DND-41 (cell line): ENCODE data around the gene RAPGEF1.

Experiments
- ATAC-seq: fragments of 200-7000 bp; cut with Tn5 transposase; 3 replicates; pipeline ENCODE4 v1.9.1; 2021; ENCODE audit warnings: low read depth; ENCODE audit not compliant: insufficient read depth
- DNase-seq: peaks from one replicate; pipeline ENCODE4 v3.0.0-alpha.2; 2020
- H2AFZ ChIP-seq: 2 replicates; pipeline ENCODE4 v1.6.0; 2012; ENCODE audit warnings: low read depth, low read length
- H3K27ac ChIP-seq: 2 replicates; pipeline ENCODE4 v1.5.1; 2012; ENCODE audit warnings: low read length, inconsistent platforms
- H3K27me3 ChIP-seq: fragments of 200-600 bp; sonication (generic); 2 replicates; pipeline ENCODE4 v1.6.0; 2012; ENCODE audit warnings: low read length, mild to moderate bottlenecking, inconsistent platforms; ENCODE audit not compliant: insufficient read depth, poor library complexity
- H3K36me3 ChIP-seq: 2 replicates; pipeline ENCODE4 v1.5.1; 2012; ENCODE audit warnings: low read length, inconsistent platforms; ENCODE audit not compliant: insufficient read depth
- H3K4me1 ChIP-seq: 2 replicates; pipeline ENCODE4 v1.5.1; 2012; ENCODE audit warnings: mild to moderate bottlenecking, low read length; ENCODE audit not compliant: insufficient read depth
- H3K4me2 ChIP-seq: 2 replicates; pipeline ENCODE4 v1.6.0; 2012; ENCODE audit warnings: mild to moderate bottlenecking, moderate library complexity, low read length, inconsistent platforms; ENCODE audit not compliant: insufficient read depth
- H3K4me3 ChIP-seq, 2 experiments: fragments of 200-600 bp in 1 of 2; shearing (Covaris generic) in 1 of 2; 2 replicates each; pipeline ENCODE4 v1.5.1; 2012 to 2016; ENCODE audit warnings: inconsistent platforms in 2 of 2, low read length in 2 of 2, mild to moderate bottlenecking in 2 of 2, low read depth in 1 of 2, moderate library complexity in 1 of 2
- H3K79me2 ChIP-seq: 2 replicates; pipeline ENCODE4 v1.6.0; 2012; ENCODE audit warnings: low read length, inconsistent platforms; ENCODE audit not compliant: insufficient read depth
- H3K9ac ChIP-seq: 2 replicates; pipeline ENCODE4 v1.6.0; 2012; ENCODE audit warnings: low read depth, mild to moderate bottlenecking, inconsistent platforms, low read length, moderate library complexity
- H3K9me3 ChIP-seq: 2 replicates; pipeline ENCODE4 v1.5.1; 2012; ENCODE audit warnings: low read length, moderate library complexity, mild to moderate bottlenecking, inconsistent platforms; ENCODE audit not compliant: insufficient read depth, severe bottlenecking
- H4K20me1 ChIP-seq: 2 replicates; pipeline ENCODE4 v1.6.0; 2012; ENCODE audit warnings: low read length; ENCODE audit not compliant: insufficient read depth
- EZH2 ChIP-seq: IDR thresholded peaks from 3 replicates; pipeline ENCODE4 v1.6.1; 2012; ENCODE audit warnings: borderline replicate concordance, low read depth, mild to moderate bottlenecking, moderate library complexity, low read length, inconsistent platforms; ENCODE audit not compliant: severe bottlenecking
- TF ChIP-seq, protein P1 (sequence below): IDR thresholded peaks from 2 replicates; pipeline ENCODE4 v1.5.1; 2012; ENCODE audit warnings: borderline replicate concordance, low read length, moderate library complexity, mild to moderate bottlenecking; ENCODE audit not compliant: poor library complexity, severe bottlenecking; ENCODE audit errors: extremely low read depth

RAPGEF1 gene

DNA sequence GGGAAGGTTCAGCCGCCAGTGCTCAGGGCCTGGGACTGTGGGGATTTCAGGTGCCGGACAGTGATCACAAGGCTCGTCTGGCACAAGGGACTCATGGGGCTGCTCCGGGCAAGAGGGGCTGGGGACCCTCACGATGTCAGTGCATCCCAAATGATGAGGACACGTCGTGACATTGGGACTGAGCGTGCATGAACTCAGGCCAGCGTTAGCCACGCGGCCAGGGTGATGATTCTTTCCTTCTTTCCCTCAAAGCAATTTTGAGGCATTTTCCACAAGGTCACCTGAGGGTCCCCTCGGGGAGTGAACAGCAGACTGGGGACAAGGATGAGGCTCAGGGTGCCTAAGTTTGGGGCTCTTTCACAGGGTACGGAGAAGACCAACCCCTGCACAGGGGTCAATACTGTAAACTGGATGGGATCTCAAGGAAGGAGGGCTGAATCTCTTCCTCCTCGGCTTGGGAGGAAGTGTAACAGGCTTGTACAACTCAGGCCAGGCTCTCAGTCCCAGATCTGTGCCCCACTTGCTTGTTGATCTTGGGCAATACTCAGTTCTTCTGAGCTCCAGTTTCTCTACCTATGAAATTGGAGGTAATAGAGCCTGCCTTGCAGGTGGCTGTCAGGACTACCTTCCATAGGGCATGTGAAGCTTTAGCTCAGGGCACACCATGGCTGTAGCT, 116.1 kb downstream of the RAPGEF1 start:
- no peak for TF ChIP-seq EZH2
- TF ChIP-seq, protein P1, sequence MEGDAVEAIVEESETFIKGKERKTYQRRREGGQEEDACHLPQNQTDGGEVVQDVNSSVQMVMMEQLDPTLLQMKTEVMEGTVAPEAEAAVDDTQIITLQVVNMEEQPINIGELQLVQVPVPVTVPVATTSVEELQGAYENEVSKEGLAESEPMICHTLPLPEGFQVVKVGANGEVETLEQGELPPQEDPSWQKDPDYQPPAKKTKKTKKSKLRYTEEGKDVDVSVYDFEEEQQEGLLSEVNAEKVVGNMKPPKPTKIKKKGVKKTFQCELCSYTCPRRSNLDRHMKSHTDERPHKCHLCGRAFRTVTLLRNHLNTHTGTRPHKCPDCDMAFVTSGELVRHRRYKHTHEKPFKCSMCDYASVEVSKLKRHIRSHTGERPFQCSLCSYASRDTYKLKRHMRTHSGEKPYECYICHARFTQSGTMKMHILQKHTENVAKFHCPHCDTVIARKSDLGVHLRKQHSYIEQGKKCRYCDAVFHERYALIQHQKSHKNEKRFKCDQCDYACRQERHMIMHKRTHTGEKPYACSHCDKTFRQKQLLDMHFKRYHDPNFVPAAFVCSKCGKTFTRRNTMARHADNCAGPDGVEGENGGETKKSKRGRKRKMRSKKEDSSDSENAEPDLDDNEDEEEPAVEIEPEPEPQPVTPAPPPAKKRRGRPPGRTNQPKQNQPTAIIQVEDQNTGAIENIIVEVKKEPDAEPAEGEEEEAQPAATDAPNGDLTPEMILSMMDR, result no peak
- H3K36me3 ChIP-seq, result peaks cover 71% of the 10 kb centered on the region
- H3K27me3 ChIP-seq, result no peaks in the 10 kb centered on the region
- H3K9ac ChIP-seq, result no peak overlapping the region
- no peak overlapping the region for H3K4me3 ChIP-seq
- H4K20me1 ChIP-seq, result no peaks in the 10 kb centered on the region
- no peak overlapping the region for H3K27ac ChIP-seq
- no peaks in the 10 kb centered on the region for H3K4me1 ChIP-seq
- H3K79me2 ChIP-seq, result no peaks in the 10 kb centered on the region
- DNase-seq (no peak), ATAC-seq (no peak)
- no peak overlapping the region for H3K4me2 ChIP-seq
- no peak overlapping the region for H2AFZ ChIP-seq
- H3K9me3 ChIP-seq, result no peaks in the 10 kb centered on the region

DNA sequence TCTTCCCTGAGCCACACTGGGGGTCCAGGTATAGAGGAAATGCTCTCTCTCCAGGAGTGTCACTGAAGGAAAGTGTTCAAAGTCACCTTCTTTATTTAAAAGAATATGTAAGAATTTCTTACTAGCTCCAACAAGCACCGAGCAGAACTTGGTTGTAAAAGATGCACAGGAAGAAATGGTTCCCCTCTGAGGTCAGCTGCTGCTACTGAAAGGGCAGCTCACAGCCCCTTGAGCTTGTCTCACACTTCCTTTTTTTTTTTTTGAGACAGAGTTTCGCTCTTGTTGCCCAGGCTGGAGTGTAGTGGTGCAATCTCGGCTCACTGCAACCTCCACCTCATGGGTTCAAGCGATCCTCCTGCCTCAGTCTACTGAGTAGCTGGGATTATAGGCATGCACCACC, 117.4 kb downstream of the RAPGEF1 start:
- Histone ChIP-seq H3K36me3 (peaks cover 74% of the 10 kb centered on the region), H3K4me1 (no peaks in the 10 kb centered on the region)

DNA sequence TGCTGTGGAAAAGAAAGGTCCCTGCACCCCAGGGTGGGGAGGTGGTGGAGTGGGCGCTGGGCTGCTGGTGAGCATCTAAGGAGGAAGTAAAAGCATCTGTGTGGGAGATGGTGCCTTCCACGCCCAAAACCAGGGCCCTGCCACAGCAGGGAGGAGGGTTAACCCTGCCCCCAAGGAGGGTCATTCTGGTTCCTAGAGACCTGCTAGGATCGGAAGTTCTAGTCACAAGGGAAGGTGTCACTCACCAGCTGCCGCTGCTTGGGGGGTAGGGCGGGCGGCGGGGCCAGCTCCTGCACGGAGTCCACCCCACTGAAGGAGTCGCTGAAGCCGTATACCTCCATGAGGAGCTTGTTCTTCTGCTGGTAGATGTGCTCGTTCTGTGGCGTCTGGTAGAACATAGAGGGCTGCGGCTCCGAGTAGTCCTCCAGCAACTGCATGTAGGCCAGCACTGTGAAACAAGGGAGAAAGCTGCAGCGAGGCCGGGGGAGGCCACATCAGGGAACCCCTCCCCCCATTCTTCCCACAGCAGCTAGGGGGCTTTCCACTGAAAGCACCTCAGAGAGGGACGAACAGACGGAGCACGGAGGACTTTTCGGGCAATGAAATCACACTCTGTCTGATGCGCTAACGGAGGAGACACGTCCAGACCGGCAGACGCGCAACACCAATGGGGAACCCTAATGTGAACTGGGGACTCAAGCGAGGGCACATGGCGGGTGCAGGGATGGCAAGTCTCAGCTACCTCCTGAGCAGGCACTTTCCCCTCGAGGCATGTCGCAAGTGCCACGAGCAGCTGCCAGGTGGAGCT, 118.1 kb downstream of the RAPGEF1 start:
- H3K27me3 ChIP-seq, result no peaks in the 10 kb centered on the region
- no peak overlapping the region for H2AFZ ChIP-seq
- H3K4me2 ChIP-seq, result no peak overlapping the region
- no peaks in the 10 kb centered on the region for H3K4me1 ChIP-seq
- H3K9ac ChIP-seq, result no peak overlapping the region
- H3K36me3 ChIP-seq, result peaks cover 75% of the 10 kb centered on the region
- no peaks in the 10 kb centered on the region for H3K9me3 ChIP-seq
- TF ChIP-seq, protein P1, result no peak
- no peak for TF ChIP-seq EZH2
- no peak for ATAC-seq
- H3K79me2 ChIP-seq, result no peaks in the 10 kb centered on the region
- H3K4me3 ChIP-seq, result no peak overlapping the region
- H4K20me1 ChIP-seq, result no peaks in the 10 kb centered on the region
- H3K27ac ChIP-seq, result no peak overlapping the region; the same call in 1 of the 2 replicates
- no peak for DNase-seq

More for the DNA sequence above, 117.4 kb downstream of the RAPGEF1 start:
- Histone ChIP-seq H4K20me1 (no peaks in the 10 kb centered on the region), H3K27ac (no peak overlapping the region), H3K4me3 (no peak overlapping the region), H3K27me3 (no peaks in the 10 kb centered on the region), H3K9ac (no peak overlapping the region), H3K79me2 (no peaks in the 10 kb centered on the region), H2AFZ (no peak overlapping the region), H3K4me2 (no peak overlapping the region), H3K9me3 (no peaks in the 10 kb centered on the region)
- no peak for ATAC-seq
- DNase-seq, result no peak
- TF ChIP-seq, protein P1, result no peak
- TF ChIP-seq EZH2, result no peak
